ENCODE results near the gene RPH3AL. TPM values are rescaled to one million over a fixed set of nuclear protein-coding genes. Genes with fewer than 3 reads are reported as not detected.

The RPH3AL gene
- total and polyA plus RNA-seq, 2 of the 8 experiments (the other 6 are each of a cell fraction or from before 2014, with no cell fraction given), result 5.6 to 5.8 TPM

DNA sequence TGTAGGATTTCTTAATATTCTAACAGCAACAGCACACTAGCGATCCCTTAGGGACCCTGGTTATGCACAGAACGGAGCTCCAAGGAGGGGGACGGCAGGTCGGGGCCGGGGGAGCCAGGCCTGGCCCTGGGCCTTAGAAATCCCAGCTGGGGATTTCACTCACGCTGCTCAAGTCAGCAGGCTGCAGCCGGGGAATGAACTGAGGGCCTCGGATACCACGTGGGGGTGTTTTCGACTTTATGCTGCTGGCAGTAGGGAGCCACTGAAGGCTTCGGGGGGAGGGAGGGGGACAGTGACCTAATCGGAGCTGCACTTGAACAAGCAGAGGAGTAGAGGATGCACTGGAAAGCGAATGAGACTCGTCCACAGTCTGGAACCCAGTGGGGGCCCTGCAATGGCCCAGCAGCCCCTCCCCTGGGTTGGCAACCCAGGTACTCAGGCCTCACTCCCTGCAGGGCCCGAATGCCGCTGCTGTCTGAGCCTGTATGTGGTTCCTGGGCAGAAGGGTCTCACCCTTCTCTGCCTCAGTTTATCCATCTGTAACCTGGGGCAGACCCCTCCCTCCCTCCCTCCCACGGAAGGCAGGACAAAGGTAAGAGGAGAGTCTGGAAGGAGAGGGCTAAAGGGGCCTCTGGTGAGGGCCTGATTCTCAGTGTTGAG, 53.7 kb downstream of the RPH3AL start:
- no peaks in the 10 kb centered on the region for H3K9me3 ChIP-seq (ENCODE audit: insufficient read depth in 2 of 2, low read depth in 1 of 2, low read length in 1 of 2)
- POLR2A ChIA-PET (ENCODE audit: partially characterized antibody), result interaction anchor here (0.6 to 0.7 kb wide), 2 partner anchors 10 to 23 kb away, joined by 3 read pairs; no protein-coding TSS in a partner anchor

More for the DNA sequence above, 53.7 kb downstream of the RPH3AL start:
- no peaks in the 10 kb centered on the region for H4K20me1 ChIP-seq (replicated peaks in 1 of 2; ENCODE audit: control insufficient read depth in 1 of 2, insufficient read depth in 2 of 2, low read length in 2 of 2)
- H2BK5ac ChIP-seq (ENCODE audit: low read depth, low read length), result no peak overlapping the region
- no peak overlapping the region for H2BK12ac ChIP-seq (ENCODE audit: low read depth, low read length)
- no peak overlapping the region for H4K5ac ChIP-seq (ENCODE audit: insufficient read length, low read depth, low read length)
- TF ChIP-seq KDM1A (IDR thresholded peaks at IDR 0.05; ENCODE audit: borderline replicate concordance, low read length) (0 out of 2 replicates have a peak, but pooled peaks have one; percentile 42), PHF8 (conservative IDR thresholded peaks at IDR 0.05; ENCODE audit: low read depth, low read length) (no peak)
- H3K79me2 ChIP-seq (ENCODE audit: control insufficient read depth in 1 of 2, insufficient read depth in 2 of 2, low read length in 2 of 2), result no peaks in the 10 kb centered on the region
- CTCF ChIA-PET (ENCODE audit: partially characterized antibody), result interaction anchor here (0.6 to 1.3 kb wide), 5 partner anchors 10 to 639 kb away, joined by 3 to 4 read pairs (median 3); no protein-coding TSS in a partner anchor
- H3K4me3 ChIP-seq (ENCODE audit: extremely low read depth in 1 of 4, insufficient read depth in 2 of 4, low read depth in 3 of 4, low read length in 4 of 4), result no peak overlapping the region
- WGBS, 2 experiments (ENCODE audit: extremely low coverage in 1 of 2, insufficient coverage in 1 of 2, insufficient read length in 1 of 2, insufficient replicate concordance in 2 of 2, low coverage in 1 of 2, low lambda C conversion rate in 2 of 2, missing lambda C conversion rate in 1 of 2), result 91% methylated on average over 15 of the region's 17 CpGs; no CpG with 5 or more reads in 1 of the 2 experiments
- no peak overlapping the region for H2AFZ ChIP-seq (ENCODE audit: low read length)
- H3K36me3 ChIP-seq (ENCODE audit: control insufficient read depth in 2 of 4, insufficient read depth in 4 of 4, low read length in 3 of 4), result no peaks in the 10 kb centered on the region
- no peak overlapping the region for H3K27ac ChIP-seq (ENCODE audit: low read depth, low read length)
- H3K4me2 ChIP-seq (ENCODE audit: insufficient read depth in 1 of 2, low read depth in 2 of 2, low read length in 2 of 2), result no peak overlapping the region
- no peak overlapping the region for H4K91ac ChIP-seq (replicated peaks; ENCODE audit: insufficient read length, low read length)
- H3K27me3 ChIP-seq (replicated peaks in 1 of 4; ENCODE audit: control insufficient read depth in 3 of 4, extremely low read depth in 1 of 4, insufficient read depth in 3 of 4, low read length in 3 of 4), result no peaks in the 10 kb centered on the region; a peak in 1 of 7 replicates
- H2AK5ac ChIP-seq (ENCODE audit: low read depth, low read length), result no peak overlapping the region
- H3K14ac ChIP-seq (ENCODE audit: insufficient read length), result no peak overlapping the region
- H3K23me2 ChIP-seq (ENCODE audit: low read depth, low read length), result no peaks in the 10 kb centered on the region
- H4K8ac ChIP-seq (ENCODE audit: extremely low read depth, insufficient read depth, low read length), result no peak overlapping the region
- no peak overlapping the region for H2BK120ac ChIP-seq (replicated peaks; ENCODE audit: low read depth, low read length)
- no peak overlapping the region for H3K23ac ChIP-seq (ENCODE audit: insufficient read length)
- DNase-seq (ENCODE audit: low read depth in 1 of 2, low spot score in 2 of 2), result no peak
- H2BK15ac ChIP-seq (ENCODE audit: low read length), result no peak overlapping the region
- no peak overlapping the region for H3K18ac ChIP-seq (ENCODE audit: extremely low read depth, low read length)
- H2BK20ac ChIP-seq (ENCODE audit: low read length), result no peak overlapping the region
- H3K4me1 ChIP-seq (replicated peaks in 1 of 4; ENCODE audit: control insufficient read depth in 3 of 4, insufficient read depth in 4 of 4, low read length in 3 of 4), result no peaks in the 10 kb centered on the region
- no peak overlapping the region for H3K56ac ChIP-seq (replicated peaks; ENCODE audit: insufficient read length, low read depth, low read length)
- no peak for FAIRE-seq
- H3K9ac ChIP-seq (replicated peaks in 1 of 4; ENCODE audit: extremely low read depth in 1 of 4, low read depth in 3 of 4, low read length in 3 of 4), result no peak overlapping the region
- H3K79me1 ChIP-seq (ENCODE audit: low read depth, low read length), result no peaks in the 10 kb centered on the region
- H3K4ac ChIP-seq (replicated peaks; ENCODE audit: insufficient read length, low read depth, low read length), result no peak overlapping the region

Data from H1 (cell line).